Activated CD4-positive, CD25-positive, alpha-beta regulatory T cell treated with anti-CD3 and anti-CD28 coated beads, Interleukin-2, amount 50 U/mL, for 16 hours (primary cell): ENCODE data around the gene UBE2D3.

Experiments used
- DNase-seq: peaks from one replicate; pipeline ENCODE4 v3.0.0-alpha.2; 2020; ENCODE audit warnings: low read depth, low spot score

The UBE2D3 gene

DNA sequence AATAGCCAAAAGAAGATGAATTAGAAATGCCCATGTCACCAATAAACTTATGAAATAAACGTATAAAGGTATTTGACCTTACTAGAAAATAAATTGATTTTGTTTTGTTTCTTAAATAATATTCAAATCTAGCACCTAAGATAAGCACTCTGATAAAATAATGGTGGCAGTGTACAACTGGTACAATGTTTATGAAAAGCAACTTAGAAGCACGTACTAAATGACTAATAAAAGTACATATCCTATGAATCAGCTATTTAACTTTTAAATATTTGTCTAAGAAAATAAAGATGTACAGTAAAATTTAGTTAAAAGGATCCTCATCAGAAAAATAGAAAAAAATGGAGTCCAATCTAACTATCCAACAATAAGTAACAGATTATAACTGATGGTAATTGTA, 73.3 kb downstream of the UBE2D3 start:
- no peak for DNase-seq

DNA sequence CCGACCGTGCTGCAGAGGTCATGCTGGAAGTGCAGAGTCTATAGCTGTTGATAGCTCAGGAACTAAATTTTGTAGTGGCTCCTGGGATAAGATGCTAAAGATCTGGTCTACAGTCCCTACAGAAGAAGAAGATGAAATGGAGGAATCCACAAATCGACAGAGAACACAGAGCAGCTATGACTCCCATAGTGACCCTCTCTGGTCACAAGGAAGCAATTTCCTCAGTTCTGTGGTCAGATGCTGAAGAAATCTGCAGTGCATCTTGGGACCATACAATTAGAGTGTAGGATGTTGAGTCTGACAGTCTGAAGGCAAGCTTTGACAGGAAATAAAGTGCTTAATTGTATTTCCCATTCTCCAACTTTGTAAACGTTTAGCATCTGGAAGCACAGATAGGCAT, 75.4 kb downstream of the UBE2D3 start:
- DNase-seq, result no peak
